ENCODE results near the gene HBM. TPM values are rescaled to one million over a fixed set of nuclear protein-coding genes. Genes with fewer than 3 reads are reported as not detected.
"Not testable (repeated sequence)": the region's sequence is repeated elsewhere in the genome, so short reads cannot be mapped to it uniquely, and the experiment has no call there.

The HBM gene
- total RNA-seq, 1 experiment from 2014 or later = not detected

DNA sequence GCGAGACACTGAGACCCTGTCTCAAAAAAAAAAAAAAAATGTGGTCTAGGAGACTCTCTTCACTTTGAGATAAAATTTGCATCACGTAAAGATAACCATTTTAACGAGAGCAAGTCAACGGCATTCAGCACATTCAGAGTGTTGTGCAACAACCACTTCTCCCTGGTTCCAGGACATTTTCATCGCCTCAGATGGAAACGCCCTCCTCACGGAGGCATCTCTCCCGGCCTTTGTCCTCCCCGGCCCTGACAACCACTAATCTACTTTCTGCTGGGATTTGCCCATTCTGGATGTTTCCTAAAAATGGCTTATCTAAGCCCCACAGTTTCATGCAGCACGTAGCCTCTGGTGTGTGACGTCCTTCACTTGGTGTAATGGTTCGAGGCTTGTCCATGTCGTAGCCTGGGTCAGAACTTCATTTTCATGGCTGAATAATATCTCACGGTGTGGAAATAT is 21.0 kb upstream of the HBM start:
- DNase-seq (ENCODE audit: low read depth) = no peak

DNA sequence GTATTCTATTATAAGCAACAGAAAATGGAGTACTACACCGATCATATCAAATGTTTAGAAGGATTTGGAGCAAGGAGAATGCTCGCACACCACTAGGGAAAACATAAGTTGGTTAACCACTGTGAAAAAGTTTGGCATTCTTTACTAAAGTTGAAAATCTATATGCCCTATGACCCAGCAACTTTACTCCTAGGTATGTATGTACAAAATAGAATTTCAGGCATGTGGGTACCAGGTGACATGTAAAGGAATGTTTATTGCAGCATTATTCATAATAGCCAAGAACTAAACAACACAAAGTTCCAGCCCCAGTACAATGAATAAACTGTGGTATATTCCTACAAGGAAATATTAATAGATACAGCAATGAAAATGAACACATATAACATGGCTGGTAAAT is 19.1 kb upstream of the HBM start:
- no peak for DNase-seq (ENCODE audit: low read depth)

DNA sequence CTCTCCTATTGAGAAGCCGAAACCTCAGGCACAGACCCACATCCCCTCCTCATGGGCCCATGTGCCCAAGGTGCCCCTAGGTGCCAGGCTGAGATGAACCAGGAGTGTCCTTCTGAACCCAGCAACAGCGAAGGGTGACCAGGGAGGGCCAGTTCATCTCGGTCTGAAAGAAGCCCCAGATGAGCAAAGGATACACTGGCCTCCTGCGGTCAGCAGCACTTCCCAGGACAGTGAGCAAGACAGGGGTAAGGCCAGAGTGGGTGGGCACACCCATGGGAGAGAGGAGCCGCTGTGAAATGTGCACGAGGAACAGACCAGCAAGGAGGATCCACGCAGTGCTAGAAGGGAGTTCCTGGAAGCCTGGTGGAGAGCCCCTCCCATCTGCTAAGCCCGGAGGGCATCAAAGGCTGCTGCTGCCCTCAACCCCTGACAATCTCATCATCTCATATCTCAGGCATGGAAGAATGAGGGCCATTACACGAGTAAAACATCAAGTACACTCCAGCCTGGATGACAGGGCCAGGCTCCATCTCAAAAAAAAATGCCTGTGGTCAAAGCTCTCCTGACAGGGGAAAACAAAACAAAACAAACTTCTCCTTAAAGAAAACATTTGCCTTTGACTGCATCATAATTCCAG is 16.6 kb upstream of the HBM start:
- DNase-seq (ENCODE audit: low read depth) = peak; percentile 50

DNA sequence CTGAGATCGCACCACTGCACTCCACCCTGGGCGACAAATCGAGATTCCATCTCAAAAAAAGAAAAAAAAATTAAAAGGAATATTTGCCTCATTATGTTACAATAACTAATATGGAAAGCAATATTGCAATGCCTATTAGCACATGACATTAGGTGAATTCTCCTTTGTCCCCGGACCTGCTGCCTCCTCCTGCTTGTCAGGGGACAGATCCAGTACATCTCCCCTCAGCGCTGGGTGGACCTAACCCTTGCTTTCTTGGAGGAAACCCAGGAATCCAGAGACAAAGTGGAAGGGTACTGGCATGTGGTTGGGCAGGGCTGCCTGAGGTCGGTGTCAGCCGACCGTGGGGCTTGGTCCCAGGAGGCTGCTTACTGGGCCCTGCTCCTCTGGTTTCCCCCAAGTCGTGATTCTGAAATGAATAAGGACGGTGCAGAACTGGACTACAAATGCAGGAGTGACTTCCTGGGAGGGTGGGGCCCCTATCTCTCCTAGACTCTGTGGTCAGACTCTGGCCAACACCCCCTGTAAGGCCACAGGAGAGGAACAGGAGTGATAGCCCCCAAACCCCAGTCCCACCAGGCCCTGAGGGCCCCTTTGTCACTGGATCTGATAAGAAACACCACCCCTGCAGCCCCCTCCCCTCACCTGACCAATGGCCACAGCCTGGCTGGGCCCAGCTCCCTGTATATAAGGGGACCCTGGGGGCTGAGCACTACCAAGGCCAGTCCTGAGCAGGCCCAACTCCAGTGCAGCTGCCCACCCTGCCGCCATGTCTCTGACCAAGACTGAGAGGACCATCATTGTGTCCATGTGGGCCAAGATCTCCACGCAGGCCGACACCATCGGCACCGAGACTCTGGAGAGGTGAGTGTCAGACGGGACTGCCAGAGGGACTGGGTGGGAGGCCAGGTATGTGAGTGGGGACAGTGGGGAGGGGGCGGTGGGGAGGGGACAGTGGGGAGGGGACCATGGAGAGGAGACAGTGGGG is 13.3 kb upstream of the HBM start, which contains the start of gene HBZ:
Gene HBZ (plus strand): TSS at position 504 of the 988 bp plus-strand sequence. CDS start 266 bp downstream, at position 770.
- DNase-seq (ENCODE audit: low read depth) = no peak

GRCh38 chr16:153129-153521 is 12.7 kb upstream of the HBM start:
- not testable (repeated sequence) for DNase-seq (ENCODE audit: low read depth)

DNA sequence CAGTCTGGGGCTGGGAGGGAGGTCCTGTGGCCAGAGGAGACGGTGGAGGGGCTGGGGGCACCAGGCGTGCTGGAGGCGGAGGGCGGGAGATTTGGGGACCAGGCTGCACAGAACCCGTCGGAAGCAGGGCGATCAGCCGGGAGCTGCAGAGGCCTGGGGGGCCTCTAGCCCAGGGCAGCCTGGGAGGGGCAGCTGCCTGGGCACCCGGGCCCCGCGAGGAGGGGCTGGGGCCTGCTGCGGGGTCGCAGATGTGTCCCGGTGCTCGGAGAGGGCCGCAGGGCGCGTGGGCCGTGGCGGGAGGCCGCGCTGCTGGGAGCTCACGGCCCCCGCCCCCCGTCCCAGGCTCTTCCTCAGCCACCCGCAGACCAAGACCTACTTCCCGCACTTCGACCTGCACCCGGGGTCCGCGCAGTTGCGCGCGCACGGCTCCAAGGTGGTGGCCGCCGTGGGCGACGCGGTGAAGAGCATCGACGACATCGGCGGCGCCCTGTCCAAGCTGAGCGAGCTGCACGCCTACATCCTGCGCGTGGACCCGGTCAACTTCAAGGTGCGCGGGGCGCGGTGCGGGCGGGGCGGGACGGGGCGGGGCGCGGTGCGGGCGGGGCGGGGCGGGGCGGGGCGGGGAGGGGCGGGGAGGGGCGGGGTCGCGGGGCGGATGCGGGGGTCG is 12.1 kb upstream of the HBM start:
- not testable (repeated sequence) for DNase-seq (ENCODE audit: low read depth)

DNA sequence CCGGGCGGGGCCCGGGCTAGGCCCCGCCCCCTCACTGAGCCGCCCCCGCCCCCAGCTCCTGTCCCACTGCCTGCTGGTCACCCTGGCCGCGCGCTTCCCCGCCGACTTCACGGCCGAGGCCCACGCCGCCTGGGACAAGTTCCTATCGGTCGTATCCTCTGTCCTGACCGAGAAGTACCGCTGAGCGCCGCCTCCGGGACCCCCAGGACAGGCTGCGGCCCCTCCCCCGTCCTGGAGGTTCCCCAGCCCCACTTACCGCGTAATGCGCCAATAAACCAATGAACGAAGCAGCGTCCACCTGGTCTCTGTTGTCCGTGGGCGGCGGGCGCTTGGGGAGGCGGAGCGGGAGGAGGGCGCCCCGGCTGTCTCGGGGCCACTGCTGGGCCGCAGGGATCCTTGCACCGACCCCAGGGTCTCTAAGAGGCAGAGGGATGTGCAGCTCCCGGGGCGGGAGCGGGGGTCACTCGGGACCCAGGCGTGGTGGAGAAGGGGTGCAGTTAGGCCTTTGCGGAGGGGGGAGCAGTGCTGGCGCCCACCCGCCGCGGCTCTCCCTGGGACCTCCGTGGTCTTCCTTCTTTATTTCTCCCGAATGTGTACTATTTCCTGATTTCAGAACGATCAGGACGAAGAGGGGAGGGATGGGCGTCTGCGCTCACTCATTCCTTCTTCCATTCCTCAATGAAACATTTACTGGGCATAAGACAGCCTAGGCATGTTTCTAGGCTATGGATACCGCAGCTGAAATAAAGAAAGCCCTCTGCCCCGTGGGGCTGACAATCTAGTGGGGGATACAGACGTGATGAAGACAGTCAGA is 11.4 kb upstream of the HBM start:
- DNase-seq (ENCODE audit: low read depth) = peak; percentile 13

GRCh38 chr16:155031-155398 is 10.8 kb upstream of the HBM start:
- no peak for DNase-seq (ENCODE audit: low read depth)

GRCh38 chr16:159136-159849 is 6.5 kb upstream of the HBM start:
- no peak for DNase-seq (ENCODE audit: low read depth)

- DNase-seq (ENCODE audit: low read depth) = not testable (repeated sequence)
Observed at GRCh38 chr16:160242-160641, 5.5 kb upstream of the HBM start.

GRCh38 chr16:160691-161190 is 5.0 kb upstream of the HBM start:
- DNase-seq (ENCODE audit: low read depth) = no peak

DNA sequence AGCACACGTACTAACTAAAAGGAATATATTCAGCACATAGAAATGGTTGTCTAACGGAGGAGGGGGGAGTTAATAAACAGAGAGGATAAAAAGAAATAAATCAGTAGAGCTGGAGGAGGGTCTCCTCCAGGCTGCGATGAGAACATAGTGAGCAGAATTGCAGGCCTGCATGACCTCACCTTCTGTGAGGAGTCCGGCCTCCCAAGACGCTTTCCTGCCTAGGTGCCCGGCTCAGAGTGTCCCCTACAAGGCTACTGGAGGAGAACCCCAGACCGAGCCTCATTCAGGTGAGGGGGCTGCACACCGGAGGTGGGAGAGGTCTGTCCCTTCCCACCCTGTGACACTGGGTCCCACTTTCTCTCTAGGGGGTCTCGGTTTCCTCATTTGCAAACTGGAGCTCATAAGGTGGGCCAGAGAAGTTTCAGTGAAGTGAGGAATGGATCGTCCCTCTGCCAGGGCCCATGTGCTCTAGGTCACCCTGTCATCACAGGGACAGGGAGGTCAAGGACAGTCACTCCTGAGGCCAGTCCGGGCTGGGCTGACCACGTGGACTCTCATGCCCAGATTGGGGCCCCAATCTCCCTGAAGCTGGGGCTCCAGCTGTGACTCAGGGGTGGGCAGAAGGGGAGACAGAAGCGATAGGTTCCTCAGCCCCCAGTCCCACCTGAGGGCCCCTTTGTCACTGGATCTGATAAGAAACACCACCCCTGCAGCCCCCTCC is 3.3 kb upstream of the HBM start:
- no peak for DNase-seq (ENCODE audit: low read depth)

DNA sequence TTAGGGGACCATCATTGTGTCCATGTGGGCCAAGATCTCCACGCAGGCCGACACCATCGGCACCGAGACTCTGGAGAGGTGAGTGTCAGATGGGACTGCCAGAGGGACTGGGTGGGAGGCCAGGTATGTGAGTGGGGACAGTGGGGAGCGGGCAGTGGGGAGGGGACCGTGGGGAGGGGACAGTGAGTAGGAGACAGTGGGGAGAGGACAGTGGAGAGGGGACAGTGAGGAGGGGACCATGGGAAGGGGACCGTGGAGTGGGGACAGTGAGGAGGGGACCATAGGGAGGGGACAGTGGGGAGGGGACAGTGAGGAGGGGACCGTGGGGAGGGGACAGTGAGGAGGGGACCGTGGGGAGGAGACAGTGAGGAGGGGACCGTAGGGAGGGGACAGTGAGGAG is 2.6 kb upstream of the HBM start:
- DNase-seq (ENCODE audit: low read depth) = not testable (repeated sequence)

- DNase-seq (ENCODE audit: low read depth) = not testable (repeated sequence)
Observed at GRCh38 chr16:163696-164095, 2.1 kb upstream of the HBM start.

DNA sequence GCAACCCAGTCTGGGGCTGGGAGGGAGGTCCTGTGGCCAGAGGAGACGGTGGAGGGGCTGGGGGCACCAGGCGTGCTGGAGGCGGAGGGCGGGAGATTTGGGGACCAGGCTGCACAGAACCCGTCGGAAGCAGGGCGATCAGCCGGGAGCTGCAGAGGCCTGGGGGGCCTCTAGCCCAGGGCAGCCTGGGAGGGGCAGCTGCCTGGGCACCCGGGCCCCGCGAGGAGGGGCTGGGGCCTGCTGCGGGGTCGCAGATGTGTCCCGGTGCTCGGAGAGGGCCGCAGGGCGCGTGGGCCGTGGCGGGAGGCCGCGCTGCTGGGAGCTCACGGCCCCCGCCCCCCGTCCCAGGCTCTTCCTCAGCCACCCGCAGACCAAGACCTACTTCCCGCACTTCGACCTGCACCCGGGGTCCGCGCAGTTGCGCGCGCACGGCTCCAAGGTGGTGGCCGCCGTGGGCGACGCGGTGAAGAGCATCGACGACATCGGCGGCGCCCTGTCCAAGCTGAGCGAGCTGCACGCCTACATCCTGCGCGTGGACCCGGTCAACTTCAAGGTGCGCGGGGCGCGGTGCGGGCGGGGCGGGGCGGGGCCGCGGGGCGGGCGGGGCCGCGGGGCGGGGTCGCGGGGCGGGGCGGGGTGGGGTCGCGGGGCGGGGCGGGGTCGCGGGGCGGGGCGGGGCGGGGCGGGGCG is 1.5 kb upstream of the HBM start:
- DNase-seq (ENCODE audit: low read depth) = not testable (repeated sequence)

- DNase-seq (ENCODE audit: low read depth) = no peak
Observed at GRCh38 chr16:164827-165538, 795 bp upstream of the HBM start.

DNA sequence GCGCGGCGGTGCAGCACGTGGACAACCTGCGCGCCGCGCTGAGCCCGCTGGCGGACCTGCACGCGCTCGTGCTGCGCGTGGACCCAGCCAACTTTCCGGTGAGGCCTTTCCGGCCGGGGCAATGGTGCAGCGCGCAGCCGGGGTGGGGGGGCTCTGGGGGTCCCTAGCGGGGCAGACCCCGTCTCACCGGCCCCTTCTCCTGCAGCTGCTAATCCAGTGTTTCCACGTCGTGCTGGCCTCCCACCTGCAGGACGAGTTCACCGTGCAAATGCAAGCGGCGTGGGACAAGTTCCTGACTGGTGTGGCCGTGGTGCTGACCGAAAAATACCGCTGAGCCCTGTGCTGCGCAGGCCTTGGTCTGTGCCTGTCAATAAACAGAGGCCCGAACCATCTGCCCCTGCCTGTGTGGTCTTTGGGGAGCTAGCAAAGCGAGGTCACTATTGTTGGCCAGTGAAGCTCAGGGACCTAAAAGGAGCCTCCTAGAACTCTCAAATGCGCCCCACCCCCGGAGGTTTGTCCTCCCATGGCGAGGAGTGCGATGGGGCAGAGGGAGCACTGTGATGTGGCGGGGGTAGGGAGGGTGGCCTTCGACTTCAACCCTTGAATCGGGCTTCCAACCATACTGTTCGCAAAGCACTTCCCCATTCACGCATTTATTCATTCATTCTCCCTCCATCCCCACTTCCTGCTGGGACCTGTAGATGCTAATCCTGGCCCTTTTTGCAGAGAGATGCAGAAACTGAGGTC is 770 bp downstream of the HBM start:
- DNase-seq (ENCODE audit: low read depth) = no peak
